Fibroblast of skin of abdomen (primary cell): ENCODE data around the gene NKTR.
A peak's percentile ranks its signal among the peaks of the same experiment; 100 is the strongest.
"Not testable (repeated sequence)": the region's sequence is repeated elsewhere in the genome, so short reads cannot be mapped to it uniquely, and the experiment has no call there.

Experiments
- DNase-seq: peaks from one replicate; pipeline ENCODE4 v3.0.0-alpha.2; 2013

The NKTR gene

DNA sequence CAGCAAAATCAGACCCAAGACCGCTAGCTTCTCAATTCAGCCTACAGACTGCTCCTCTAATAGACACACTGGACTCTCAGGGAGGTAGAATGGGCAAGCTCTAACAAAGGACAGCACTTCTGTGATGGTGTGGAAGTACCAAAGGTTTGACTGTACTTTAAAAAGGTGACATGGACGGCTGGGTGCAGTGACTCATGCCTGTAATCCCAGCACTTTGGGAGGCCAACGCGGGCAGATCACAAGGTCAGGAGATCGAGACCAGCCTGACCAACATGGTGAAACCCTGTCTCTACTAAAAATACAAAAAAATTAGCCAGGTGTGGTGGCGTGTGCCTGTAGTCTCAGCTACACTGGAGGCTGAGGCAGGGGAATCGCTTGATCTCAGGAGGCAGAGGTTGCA is 3.4 kb upstream of the NKTR start:
- not testable (repeated sequence) for DNase-seq

DNA sequence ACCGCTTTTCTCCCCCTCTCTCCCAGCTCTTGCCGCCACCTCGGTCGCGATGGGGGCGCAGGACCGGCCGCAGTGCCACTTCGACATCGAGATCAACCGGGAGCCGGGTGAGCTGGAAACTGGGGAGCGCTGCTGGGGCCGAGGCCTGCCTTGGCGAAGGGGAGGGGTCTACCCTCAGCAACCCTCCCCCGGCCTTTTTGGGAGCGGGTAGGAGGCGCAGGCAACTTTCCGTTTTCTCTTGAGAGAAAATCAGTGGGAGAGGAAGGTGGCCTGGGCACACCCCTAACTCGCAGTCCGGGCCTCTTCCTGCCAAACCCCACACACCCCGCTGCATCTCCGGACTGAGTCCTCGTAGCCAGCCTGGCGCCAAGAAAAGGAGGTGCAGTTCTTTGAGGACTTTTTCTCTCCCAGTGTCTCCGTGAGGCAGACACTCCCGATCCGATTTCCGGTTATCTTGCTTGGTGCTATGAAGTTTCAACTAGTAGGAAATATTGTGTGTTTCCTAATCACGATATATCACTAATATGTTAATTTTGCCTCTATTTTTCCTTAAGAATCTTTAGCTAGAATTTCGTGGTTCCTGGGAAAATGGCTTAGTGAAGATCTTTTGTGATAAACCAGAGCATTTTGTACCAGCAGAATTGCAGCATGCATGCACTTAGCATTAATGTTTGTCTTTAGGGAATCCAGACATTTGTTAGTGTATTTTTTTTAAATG is 631 bp downstream of the NKTR start:
- DNase-seq = peak; percentile 68

DNA sequence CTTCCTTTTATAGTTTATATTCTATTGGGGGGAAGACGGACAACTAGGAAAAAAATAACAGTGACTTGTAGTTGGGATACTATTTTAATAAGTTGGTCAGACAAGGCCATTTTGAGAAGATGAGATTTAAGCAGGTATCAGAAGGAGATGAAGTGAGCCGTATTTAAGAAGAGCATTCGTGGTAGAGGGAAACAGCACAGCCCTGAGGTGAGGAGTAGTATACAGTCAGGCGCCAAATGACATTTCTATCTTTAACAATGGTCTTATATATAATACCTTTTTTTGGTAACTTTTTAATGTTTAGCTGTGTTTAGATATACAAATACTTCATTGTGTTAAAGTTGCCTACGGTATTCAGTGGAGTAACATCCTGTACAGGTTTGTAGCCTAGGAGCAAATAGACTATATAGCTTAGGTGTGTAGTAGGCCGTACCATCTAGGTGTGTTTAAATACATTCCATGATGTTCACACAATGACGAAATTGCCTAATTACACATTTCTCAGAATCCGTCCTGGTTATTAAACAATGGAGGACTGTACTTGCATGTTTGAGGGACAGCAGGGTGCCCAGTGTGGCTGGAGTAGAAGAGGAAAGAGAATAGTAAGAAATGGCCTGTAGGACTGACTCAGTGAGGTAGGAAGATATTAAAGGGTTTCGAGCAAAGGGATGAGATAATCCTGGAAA is 1.6 kb downstream of the NKTR start:
- DNase-seq = no peak

DNA sequence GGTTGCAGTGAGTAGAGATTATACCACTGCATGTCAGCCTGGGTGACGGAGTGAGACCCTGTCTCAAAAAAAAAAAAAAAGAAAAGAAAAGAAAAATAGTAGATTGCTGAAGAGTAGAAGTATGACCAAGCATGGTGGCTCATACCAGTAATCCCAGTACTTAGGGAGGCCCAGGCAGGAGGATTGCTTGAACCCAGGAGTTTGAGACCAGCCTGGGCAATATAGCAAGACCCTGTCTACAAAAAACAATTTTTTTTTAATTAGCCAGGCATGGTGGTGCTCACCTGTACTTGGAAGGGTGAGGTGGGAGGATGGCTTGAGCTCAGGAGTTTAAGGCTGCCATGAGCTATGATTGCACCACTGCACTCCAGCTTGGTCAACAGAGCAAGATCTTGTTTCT is 2.5 kb downstream of the NKTR start:
- DNase-seq = no peak

DNA sequence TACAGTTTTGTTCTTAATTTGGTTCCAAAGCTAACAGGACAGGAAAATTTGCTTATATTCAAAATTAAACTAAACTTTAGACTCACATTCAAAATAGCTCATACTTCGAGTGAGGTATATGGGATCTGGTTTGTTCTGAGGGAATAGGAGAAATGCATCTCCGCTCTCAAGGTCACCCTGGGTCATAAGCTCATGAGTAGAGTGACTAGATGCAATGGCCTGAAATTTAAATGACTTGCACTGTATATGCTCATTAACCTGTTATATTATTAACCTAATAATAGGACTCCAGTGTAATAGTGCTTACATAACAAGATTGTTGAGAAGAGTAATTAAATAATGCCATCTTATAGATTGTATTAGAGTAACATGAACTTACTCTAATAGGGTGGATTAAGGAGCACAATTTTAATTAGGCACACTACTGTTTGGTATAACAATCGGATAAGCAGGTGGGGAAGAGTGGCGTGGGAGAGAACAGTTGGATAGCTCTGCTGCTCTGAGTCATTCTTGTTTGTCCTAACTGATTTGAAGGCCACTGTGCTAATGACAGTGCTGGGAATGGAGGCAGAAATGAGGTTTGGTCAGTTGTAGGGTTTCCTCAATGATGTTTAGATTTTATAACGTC is 5.2 kb downstream of the NKTR start:
- no peak for DNase-seq

DNA sequence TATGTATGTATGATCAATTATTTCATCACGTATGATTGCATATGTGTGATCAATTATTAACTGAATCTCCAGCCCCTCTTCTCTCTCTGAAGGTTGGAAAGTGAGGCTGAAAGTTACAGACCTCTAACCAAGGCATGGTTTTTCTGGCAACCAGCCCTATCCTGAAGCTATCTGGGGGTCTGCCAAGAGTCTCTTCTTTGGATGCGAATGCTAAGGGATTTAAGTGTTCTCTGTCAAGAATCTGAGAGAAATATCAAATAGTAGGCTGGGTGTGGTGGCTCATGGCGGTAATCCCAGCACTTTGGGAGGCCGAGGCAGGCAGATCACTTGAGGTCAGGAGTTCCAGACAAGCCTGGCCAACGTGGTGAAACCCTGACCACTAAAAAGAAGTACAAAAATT is 8.1 kb downstream of the NKTR start:
- no peak for DNase-seq

DNA sequence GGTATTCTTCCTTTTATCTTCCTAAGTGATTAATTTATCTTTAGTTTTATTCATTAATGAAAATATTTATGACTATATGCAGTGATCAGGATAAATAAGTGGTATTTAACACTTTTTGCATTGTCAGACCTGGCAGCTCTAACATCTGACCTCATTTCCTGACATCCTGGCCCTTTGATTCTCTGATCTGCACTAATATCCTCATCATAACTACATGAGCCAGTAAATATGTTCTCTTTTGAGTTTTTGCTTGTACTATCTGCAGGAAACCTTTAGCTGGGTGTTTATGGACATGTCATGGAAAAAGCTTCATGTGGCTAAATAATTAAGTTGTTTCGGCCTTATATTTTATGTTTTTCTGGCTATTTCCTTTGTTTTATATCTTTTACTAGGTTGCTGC is 10.5 kb downstream of the NKTR start:
- no peak for DNase-seq

DNA sequence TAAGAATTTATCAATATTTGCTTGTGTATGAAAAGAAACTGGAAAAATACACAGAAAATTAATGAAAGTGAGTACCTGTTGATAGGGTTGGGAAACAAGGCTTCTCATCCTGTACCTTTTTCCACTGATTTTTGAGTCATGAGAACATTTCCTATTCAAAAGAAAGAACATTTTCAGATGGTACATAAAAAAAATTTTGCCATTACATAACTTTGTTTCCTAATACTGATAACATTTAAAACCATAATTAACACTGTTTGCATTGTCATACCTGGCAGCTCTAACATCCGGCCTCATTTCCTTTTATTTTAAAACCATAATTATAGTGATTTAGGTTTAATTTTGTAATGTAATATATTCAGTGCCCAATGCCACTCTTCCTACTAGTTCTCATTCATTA is 11.7 kb downstream of the NKTR start:
- DNase-seq = no peak

DNA sequence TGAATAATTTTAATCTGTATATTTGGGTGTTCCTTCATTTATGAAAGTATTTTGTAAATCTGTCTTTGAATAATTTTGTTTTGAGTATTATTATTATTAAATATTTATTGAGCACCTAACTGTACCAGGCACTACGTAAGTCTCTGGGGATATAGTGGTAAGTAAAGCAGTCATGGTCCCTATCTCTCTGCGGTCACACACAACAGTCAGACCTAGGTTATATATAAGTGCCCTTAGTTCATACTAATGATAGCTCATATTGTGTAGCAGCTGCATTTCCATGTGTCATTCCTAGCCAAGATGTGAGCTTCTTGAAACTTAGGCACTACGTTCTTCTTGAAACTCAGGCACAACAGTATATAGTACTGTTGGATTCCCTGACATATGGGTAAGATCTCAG is 12.4 kb downstream of the NKTR start:
- DNase-seq = no peak

DNA sequence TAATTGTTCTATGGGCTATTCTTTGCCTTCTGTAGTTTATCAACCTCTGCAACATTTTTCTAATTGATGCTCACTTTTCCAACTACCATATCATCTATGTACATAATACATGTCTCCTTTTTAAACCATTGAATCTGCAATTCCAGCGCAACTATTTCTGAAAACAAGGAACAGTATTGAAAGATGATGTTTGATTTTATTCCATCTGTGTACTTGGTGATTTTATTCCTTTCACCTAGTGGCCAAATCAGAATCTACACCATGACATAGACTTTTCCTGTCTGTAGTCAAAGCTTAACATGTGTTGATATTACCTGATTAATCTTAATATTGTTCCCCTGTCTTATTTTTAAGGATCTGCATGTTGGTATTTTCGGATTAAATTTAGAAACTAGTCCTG is 13.0 kb downstream of the NKTR start:
- DNase-seq = no peak

DNA sequence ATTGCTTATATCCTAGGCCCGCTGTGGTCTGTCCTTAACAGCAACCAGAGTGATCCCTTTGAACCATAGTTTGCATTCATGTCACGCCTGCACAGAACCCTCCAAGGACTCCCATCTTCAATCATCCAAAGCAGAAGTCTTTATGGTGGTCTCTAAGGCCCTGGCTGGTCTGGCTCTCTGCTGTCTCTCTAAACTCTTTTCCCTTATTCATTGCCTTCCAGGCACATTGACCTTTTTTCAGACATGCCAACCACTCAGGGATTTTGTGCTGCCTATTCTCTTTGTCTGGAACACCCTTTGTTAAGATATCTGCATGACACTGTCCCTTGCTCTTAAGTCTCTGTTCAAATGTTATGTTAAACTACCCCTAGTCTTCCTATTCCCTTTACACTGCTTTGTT is 31.1 kb downstream of the NKTR start:
- DNase-seq = no peak

DNA sequence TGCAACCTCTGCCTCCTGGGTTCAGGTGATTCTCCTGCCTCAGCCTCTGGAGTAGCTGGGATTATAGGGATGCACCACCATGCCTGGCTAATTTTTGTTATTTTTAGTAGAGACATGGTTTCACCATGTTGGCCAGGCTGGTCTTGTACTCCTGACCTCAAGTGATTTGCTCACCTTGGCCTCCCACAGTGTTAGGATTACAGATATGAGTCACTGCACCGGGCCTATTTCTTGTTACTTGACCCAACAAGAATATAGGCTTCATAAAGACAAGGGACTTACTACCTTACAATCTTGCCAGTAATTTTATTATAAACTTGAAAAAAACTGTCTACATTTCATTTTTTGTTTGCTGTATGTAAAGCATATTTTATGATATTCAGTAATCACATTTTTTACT is 31.7 kb downstream of the NKTR start:
- no peak for DNase-seq

DNA sequence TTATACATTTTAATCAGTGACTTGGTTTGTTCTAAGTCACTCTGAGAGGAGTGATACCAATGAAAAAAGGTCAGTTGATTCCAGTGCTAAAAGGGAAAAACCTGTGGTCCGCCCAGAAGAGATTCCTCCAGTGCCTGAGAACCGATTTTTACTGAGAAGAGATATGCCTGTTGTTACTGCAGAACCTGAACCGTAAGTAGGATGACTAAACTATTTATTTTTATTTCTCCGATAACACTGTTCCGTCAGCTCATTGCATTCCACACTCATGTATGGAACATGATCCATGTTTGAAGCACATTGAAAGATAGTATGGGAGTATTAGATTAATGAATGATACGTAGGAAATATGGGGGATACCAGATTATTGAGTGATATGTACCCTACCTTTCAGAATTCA is 33.1 kb downstream of the NKTR start:
- no peak for DNase-seq

DNA sequence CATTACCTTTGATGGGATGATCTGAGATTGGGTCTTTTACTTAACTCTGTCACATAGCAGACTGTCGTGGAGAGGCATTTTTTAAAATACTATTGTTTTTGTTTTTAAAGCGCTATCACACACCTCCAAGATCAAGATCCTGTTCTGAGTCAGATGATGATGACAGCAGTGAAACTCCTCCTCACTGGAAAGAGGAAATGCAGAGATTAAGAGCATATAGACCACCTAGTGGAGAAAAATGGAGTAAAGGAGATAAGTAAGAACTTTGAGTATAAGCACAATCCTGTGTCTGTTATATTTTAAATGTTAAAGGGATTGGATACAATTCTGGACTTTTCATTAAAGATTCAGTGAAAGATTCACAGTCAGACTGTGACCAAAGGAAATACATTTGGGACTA is 34.6 kb downstream of the NKTR start:
- no peak for DNase-seq

DNA sequence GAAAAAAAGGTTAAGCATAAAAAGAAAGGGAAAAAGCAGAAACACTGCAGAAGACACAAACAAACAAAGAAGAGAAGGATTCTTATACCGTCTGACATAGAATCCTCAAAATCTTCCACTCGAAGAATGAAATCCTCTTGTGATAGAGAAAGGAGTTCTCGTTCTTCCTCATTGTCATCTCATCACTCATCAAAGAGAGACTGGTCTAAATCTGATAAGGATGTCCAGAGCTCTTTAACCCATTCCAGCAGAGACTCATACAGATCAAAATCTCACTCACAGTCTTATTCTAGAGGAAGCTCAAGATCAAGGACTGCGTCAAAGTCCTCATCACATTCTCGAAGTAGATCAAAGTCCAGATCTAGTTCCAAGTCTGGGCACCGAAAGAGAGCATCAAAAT is 36.5 kb downstream of the NKTR start:
- no peak for DNase-seq

DNA sequence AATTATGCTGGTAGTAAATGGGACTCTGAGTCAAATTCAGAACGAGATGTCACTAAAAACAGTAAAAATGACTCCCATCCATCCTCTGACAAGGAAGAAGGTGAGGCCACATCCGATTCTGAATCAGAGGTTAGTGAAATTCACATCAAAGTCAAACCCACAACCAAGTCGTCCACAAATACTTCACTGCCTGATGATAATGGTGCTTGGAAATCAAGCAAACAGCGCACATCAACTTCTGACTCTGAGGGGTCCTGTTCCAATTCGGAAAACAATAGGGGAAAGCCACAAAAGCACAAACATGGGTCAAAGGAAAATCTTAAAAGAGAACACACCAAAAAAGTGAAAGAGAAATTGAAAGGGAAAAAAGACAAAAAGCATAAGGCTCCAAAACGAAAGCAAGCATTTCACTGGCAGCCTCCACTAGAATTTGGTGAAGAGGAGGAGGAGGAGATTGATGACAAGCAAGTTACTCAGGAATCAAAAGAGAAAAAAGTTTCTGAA is 37.9 kb downstream of the NKTR start:
- no peak for DNase-seq

DNA sequence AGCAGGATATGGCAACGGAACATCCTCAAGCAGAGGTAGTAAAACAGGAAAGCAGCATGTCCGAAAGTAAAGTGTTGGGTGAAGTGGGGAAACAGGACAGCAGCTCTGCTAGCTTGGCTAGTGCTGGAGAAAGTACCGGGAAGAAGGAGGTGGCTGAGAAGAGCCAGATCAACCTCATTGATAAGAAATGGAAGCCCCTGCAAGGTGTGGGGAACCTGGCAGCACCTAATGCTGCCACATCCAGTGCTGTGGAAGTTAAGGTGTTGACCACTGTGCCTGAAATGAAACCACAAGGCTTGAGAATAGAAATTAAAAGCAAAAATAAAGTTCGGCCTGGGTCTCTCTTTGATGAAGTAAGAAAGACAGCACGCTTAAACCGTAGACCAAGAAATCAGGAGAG is 38.7 kb downstream of the NKTR start:
- DNase-seq = no peak

DNA sequence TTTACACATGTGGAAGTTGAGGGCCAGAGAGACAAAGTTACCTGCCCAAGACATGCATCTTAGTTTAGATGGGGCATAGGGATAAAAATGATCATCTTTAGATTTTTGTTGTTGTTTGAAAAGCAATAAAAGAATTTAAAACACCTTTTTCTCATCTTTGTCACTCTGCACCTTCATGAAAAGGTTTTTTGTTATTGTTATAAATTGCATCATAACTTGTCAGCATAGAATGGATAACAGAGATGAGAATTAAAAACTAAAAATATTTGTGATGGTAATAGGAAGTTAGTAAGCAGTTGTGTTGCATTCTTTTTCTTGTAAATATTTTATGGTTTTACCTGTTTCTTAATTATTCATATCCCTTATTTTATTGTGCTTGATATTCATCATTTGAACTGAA is 39.6 kb downstream of the NKTR start:
- no peak for DNase-seq

DNA sequence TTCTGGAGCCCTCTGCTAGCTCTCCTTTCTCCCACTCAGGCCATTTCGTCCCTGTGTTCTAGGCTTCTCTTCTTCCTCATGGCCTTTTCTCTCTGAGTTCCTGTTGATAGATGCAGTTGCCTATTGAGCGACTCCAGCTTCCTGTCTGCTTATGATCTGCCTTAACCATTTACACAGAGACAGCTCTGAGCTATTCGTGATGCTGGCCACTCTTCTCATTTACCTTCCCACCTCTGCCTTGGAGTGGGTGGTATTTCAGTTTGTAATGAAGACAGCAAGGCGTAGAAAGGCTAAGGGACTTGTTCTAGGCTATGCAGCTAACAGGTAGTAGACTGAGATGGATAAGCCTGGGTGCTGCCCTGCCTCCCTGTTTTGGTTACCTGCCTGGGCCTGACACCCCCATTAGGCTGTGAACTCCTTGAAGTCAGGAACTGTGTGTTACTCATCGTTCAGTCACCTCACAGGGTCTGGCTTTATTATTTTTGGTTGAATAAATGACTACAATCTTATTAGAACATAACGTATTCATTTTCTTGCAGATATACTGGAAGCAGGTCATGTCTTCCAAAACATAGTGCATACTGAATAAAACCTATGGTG is 40.4 kb downstream of the NKTR start:
- DNase-seq = no peak

DNA sequence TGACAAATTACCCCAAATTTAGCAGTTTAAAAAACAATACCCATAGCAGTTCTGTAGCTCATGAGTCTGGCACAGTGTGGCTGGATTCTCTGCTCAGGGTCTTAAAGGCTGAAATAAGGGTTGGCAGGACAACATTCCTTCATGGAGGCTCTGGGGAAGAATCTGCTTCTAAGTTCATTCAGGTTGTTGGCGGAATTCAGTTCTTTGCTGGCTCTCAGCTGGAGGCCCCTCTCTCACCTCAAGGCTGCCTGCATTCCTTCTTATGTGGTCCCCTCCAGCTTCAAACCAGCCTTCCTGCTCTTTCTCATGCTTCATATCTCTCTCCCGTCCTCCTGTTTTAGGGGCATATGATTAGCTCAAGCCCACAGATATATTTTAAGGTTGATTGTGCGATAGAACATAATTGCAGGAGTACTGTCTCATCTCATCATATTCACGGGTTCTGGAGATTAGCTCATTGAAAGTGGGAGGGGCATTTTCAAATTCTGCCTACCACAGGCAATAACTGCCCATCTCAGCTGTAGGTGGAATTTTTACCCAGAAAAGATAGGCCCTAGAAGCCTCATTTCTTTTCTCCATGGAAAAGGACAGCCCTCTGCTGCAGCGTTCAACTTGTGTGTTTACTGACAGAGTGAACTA is 47.5 kb downstream of the NKTR start:
- no peak for DNase-seq

DNA sequence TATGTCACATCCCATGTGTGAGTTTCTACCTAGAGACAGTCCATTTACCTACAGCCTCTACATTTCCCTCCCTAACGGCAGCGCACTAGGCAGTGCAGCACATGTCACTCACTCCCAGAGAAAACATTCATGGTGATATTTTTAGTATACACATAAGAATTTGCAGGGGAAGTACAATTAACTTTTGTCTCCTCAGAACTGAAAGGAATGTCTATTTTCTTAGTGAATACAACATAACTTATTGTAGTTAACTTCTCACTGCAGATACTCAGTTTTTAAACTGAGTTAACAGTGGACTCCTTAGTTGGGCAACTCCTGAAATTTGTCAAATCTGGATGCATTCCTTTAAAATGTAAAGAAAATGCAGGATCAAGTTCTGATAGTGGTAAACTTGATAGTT is 48.5 kb downstream of the NKTR start:
- no peak for DNase-seq

DNA sequence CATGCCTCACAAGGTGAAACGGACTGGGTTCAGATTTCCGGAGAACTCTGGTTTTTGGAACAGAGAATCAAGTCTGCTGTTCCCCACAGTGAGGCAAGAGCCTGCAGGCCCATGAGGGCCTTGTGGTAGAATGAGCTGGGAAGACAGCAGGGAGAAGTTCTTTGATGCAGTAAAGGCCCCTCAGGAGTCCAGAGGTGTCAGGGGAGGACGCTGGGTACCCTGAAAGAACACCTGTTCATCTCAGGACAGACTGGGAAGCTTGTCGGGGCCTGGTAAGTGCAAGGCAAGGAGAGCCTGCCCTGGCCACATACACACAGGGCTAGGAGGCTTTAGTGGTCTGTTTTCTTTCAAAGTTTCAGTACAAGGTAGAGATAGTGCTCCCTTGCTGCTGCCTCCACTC is 49.3 kb downstream of the NKTR start:
- DNase-seq = no peak
